ENCODE data around the gene LAPTM5.

Gene LAPTM5

GRCh38 chr1:30741239-30741894 lies 16.2 kb downstream of the LAPTM5 start:
- no peak for DNase-seq

- DNase-seq = no peak
These were observed 17.0 kb downstream of the LAPTM5 start for GRCh38 chr1:30740251-30741238.

GRCh38 chr1:30739601-30740000 lies 18.0 kb downstream of the LAPTM5 start:
- DNase-seq = no peak

DNA sequence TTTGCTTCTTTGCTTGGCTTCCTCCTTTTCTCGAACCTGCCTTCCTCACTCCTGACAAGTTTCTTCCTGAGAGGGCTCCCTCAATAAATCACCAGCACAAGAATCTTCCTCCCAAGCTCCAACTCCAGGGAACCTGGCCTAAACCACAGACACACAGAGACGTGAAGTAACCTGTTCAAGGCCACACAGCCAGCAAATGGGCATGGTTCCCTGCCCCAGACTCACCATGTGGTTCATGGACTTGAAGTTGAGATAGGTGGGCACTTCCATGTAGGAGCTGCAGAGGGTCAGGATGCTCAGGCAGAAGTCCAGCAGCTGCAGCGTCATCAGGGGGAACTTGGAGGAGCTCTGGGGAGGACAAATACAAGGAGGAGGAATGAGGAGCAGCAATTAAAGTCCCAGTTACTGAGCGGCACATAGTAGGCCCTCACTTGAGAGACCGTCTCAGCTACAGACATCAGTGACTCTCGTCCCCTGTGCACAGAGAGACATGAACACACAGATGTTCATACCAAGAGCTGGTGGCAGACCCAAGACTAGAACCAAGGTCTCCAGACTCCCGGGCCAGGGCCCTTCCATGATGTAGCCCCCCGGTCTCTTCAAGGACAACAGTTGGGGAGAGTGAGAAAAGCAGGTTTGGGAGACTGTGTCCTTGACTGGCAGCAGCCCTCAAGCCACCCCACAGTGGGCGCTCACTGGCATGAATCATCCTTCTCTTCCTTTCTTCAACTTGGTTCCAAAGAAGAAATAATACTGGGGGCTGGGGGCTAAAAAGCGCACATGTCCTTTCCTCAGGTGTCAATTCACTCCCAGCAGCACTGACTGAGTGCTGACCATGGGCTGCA lies 18.6 kb downstream of the LAPTM5 start:
- no peak for DNase-seq

DNA sequence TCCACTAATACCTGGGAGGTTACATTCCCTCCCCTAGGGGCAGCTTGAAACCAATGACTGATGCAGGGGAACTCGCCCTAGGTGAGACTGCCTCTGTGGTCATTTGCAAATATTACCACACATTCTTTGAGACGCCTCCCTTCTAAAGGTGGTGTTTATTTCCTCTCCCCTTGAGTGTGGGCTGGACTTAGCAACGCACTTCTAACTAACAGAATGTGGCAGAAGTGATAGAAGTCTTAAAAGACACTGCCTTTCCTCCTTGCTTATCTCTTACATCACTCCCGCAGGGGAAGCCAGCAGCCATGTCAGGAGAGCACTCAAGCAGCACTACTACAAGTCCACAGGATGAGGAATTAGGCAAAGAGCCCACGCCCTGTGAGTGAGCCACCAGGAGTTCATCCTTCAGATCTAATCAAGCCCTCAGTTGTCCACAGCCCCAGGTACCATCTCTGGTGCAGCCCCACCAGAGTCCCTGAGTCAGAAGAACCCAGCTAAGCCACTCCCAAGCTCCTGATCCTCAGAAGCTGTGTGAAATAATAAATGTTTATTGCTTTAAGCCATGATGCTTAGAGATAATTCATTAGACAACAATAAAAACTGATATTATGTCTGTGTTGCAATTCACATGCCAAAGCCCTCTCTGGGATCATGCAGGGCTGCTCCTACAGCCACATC lies 19.4 kb downstream of the LAPTM5 start:
- DNase-seq = no peak

DNA sequence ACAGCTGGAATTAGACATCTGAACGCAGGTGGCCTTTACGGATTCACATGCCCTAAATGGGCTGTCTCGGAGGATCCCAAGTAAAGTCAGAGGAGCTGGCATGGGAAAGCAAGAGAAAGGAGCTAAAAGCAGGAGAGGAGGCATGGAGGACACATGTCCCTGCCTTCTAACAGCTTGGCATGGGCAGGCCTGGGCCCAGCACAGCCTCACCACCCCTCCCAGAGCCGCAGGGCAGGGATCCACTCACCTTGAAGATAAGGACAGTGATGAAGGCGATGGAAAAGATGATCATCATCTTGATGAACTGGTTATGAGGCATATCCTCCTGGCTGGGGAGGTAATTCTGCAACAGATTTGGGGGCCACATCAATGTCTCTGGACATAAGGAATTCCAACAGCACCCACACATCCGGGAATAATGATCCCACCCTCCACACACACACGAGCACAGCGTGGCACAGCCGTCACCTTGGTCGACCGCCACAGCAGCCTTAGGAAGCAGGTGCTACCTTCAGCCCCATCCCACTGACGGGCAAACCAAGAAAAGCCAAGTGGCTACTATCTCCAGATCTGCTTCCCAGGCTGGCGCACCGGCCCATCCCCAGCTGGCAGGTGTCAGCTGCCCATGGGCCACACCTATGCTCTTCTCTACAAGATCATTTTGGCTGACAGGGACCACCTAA lies 20.1 kb downstream of the LAPTM5 start:
- DNase-seq = no peak

GRCh38 chr1:30735668-30736498 lies 21.7 kb downstream of the LAPTM5 start:
- DNase-seq = no peak

DNA sequence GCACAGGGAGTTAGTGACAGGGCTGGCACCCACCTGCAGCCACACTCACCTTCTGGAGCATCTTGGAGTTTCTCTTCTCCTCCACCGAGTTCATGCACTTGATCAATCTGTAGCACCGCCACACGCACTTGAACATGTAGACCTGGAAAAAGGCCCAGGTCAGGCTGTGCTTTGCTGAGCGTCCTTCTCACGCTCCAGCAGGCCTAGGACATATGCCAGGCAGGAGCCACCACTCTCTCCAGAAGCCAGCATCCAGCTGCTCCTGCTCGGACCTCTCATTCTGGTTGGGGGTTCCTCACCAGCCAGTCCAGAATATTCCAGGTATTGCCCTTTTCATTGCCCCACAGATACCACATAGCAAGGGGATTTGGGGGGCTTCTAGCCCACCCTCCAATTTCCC lies 22.4 kb downstream of the LAPTM5 start:
- DNase-seq = no peak

GRCh38 chr1:30734580-30734979 lies 23.0 kb downstream of the LAPTM5 start:
- DNase-seq = no peak

DNA sequence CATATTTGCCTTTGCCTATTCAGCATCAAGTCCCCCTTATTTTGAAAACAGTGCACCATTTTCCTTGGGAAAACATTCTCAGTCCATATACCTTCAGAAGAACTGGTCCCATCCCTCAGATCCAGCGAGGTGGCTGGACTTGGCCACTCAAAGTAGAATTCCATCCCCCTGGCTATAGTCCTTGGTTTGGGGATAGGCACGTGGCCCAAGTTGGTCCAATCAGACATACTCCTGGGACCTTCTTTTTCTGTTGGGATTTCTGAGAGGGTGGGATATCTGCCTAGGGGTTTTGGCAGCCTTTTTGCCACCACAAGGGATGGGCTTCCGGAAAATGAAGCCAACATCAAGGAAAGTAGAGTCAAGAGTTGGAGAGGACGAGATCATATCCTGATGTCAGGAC lies 23.5 kb downstream of the LAPTM5 start:
- DNase-seq = no peak

DNA sequence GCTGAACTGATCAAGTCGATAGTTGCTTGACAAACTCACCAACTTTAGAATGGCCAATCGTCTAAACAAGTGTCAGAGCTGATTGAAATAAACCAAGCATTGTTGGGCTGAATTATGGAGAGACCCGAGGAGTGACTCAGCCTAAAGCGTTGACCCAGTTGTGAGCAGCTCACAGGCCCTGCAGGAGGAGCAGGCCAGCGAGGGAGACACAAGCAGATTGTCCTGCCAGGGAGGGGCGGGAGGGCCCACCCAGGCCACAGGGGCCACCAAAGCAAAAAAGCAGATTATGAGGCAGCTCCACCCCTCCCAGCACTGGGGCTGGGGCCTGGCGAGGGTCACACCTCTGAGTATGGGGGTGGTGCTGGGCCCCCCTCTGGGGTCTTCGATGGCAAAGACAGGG lies 24.1 kb downstream of the LAPTM5 start:
- no peak for DNase-seq

GRCh38 chr1:30732277-30732996 lies 25.1 kb downstream of the LAPTM5 start:
- DNase-seq = no peak

GRCh38 chr1:30731806-30732276 lies 25.7 kb downstream of the LAPTM5 start:
- no peak for DNase-seq

GRCh38 chr1:30731109-30731805 lies 26.3 kb downstream of the LAPTM5 start:
- DNase-seq = no peak

DNA sequence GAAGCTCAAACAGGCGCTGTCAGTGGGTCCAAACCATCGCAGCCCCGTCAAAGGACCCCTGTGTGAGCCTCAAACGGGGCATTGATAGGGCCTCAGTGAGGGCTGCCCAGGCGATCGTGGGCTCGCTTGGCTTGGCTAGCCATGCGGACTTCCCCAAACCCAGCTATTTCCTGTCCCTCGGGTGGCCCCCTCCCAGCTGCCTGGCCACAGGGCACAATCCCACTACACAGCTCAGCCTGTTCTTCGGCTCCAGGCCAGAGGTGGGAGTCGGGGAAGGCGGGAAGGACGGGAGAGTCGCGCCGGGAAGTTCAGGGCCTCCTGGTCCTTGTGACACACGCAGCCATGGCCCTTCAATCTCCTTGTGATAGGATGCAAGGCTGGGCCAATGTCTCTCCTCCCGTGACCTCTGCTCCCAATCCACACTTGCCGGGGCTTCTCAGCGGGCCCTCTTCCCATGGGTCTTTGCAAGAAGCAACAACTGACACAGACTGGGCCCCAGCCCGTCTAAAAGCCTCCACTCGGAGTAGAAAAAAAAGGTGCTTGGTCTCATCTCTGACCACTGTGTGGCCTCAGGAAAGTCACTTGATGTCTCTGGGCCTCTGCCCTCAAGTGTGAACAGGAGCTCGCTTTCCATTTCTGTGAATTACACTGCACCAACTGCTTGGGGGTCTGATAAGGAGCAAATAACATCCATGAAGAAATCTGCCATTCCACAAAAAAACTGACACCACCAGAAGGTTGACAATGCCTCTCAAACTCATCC lies 27.0 kb downstream of the LAPTM5 start:
- no peak for DNase-seq

- DNase-seq = no peak
These were observed 27.7 kb downstream of the LAPTM5 start for GRCh38 chr1:30729901-30730300.

DNA sequence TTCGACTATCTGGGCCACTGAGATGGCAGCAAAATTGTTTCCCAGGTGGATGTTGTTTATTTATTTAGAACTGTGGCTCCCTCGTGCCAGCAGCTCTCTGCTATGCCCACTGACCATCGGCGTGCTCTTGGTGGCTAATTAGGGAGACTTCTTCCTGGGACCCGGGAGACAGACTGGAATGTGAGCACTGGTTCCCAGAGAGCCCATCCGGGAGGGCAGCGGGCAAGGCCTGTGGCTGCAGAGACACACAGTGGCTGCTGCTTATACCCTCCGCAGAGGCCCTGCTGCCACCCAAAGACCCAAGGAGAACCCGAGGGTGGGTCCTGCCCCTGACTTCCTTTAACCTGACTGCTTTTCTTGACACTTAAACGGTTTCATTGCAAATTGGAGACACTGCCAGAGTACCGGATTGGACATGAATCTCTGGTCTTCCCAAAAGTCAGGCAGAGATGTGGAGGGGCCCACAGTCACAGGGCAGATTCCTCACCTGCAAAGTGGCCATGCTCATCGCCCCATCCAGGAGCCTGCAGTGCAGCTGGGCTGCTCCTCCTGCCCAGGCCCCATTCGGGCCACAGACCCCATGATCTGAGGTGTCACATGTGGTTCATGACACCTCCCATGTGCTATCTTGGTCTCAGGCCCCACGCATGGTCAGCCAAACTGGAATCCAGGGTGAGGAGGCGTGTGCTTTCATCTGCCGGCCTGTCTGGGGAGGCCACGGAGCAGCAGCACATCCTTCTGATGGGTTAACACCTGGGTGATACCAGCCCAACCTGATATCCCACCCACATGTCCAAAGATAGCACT lies 28.5 kb downstream of the LAPTM5 start:
- no peak for DNase-seq

- no peak for DNase-seq
These were observed 29.2 kb downstream of the LAPTM5 start for GRCh38 chr1:30728340-30728739.

All from activated CD4-positive, alpha-beta T cell treated with anti-CD3 and anti-CD28 coated beads, Interleukin-2, Interleukin-6, amounts not matched to agents 100 ng/mL and 50 ng/mL, durations not matched to agents 16 hours and 8 hours (primary cell).